Prostate gland (tissue), 2 donors: ENCODE measurements around the gene TMEM190. TPM values are rescaled to one million over a fixed set of nuclear protein-coding genes. Genes with fewer than 3 reads are reported as not detected.

ENCODE experiments used
- DNase-seq: peaks from one replicate; pipeline ENCODE4 v3.0.0-alpha.2; 2019; ENCODE audit warnings: low spot score
- H3K27ac ChIP-seq, 2 donors: fragments of 200-600 bp; sonication (generic); 2 replicates each; pipeline ENCODE4 v1.5.1; 2017 to 2019
- H3K27me3 ChIP-seq: fragments of 200-600 bp; sonication (generic); replicated peaks from 2 replicates; pipeline ENCODE4 v1.5.1; 2019; ENCODE audit not compliant: insufficient read depth
- H3K36me3 ChIP-seq, 2 donors: fragments of 200-600 bp; sonication (generic); 1 replicate in 1 of 2; 2 replicates in 1 of 2; pipeline versions ENCODE4 v1.5.1 to v1.8.1; 2017 to 2019
- H3K4me1 ChIP-seq: fragments of 200-600 bp; sonication (generic); replicated peaks from 2 replicates; pipeline ENCODE4 v1.5.1; 2019
- H3K4me3 ChIP-seq, 2 donors: fragments of 200-600 bp; sonication (generic); 2 replicates each; pipeline ENCODE4 v1.5.1; 2017 to 2019
- H3K9me3 ChIP-seq: fragments of 200-600 bp; sonication (generic); 2 replicates; pipeline ENCODE4 v1.5.1; 2017
- POLR2A ChIP-seq: fragments of 450-650 bp; IDR thresholded peaks from one replicate; pipeline ENCODE4 v1.6.1; 2016; ENCODE audit warnings: antibody characterized with exemption, mild to moderate bottlenecking
- POLR2AphosphoS5 ChIP-seq: sonication (generic); formaldehyde crosslinking; IDR thresholded peaks from one replicate; pipeline ENCODE4 v1.6.1; 2017; ENCODE audit warnings: antibody characterized with exemption
- WGBS: methylation state at CpG from one replicate; pipeline ENCODE4 v1.1.5; 2018; 5-methylcytosine and 5-hydroxymethylcytosine counted together
- intact Hi-C: fragments of 100-400 bp; cut with DNase I; formaldehyde crosslinking; loops from one replicate; pipeline ENCODE4 v1.14.2; 2022
- total RNA-seq, 2 donors: library from RNA; depleted of rRNA; stranded (reverse); fragments of >200 nt; gene quantifications; one replicate each; pipeline ENCODE4 v1.1.0, GENCODE V29; 2016
- TF ChIP-seq, protein P1 (sequence below), 4 experiments: fragments of 200-600 bp in 2 of 4; fragments of 450-650 bp in 2 of 4; sonication (generic) in 2 of 4; IDR thresholded peaks; 1 replicate in 3 of 4; 2 replicates in 1 of 4; pipeline ENCODE4 v1.5.1; 2016 to 2019; ENCODE audit warnings: antibody characterized with exemption in 4 of 4, mild to moderate bottlenecking in 2 of 4, moderate library complexity in 2 of 4

TMEM190 gene
- total RNA-seq, 2 donors from 2014 or later, result not detected

DNA sequence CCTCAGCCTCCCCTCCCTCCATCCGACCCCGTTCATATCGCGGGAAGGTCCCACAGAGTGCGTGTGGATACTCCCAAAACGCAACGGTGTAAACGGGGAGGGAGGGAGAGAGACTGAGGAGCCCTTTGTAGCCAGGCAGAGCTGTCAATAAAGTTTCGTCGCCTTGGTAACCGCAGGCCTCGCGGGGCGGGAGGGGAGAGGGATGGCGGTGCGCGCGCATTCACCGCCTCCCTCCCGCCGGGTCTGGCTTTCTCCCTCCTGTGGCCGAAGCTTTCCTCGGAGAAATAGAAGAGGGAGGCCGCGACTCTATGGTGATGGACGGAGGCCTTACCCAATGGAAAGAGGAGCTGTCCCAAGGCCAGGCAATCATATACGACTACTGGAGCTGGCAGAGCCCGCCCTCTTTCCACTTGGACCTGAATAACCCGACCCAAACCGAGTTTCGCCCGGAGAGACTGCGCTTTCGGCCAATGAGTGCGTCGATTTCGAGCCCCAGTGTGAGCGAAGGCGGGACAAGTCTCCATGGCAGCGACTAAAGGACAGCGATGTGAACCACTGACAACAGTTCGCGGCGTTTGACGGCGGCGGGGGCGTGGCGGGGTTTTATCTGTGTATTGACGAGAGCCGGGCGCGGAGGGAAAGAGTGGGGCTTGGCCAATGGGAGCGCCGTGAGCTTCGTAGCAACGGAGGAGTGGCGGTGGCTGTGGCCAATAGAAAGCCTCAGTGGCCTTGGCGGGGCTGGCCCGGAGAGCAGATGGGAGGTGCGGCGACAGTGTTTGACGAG lies 37.3 kb upstream of the TMEM190 start, which contains the start of gene KMT5C:
KMT5C (plus strand) TSS at position 772 of the 784 bp plus-strand sequence. CDS start 2,061 bp downstream, outside the sequence.
- no peaks in the 10 kb centered on the region for H3K9me3 ChIP-seq
- no peaks in the 10 kb centered on the region for H3K27me3 ChIP-seq
- intact Hi-C loops, result no loop called here
- H3K4me1 ChIP-seq, result peaks cover 3% of the 10 kb centered on the region
- H3K36me3 ChIP-seq, result no peaks in the 10 kb centered on the region
- peak within 1 kb of the TSS; percentile 51 to 88 for H3K4me3 ChIP-seq
- DNase-seq, result peak; percentile 100
- WGBS, result under 1% methylated on average over 63 of the region's 63 CpGs
- H3K27ac ChIP-seq, result peak within 1 kb of the TSS; percentile 90 to 92
- peak; percentile 91 for TF ChIP-seq POLR2A
- TF ChIP-seq POLR2AphosphoS5, result peak; percentile 93
- TF ChIP-seq, protein P1, sequence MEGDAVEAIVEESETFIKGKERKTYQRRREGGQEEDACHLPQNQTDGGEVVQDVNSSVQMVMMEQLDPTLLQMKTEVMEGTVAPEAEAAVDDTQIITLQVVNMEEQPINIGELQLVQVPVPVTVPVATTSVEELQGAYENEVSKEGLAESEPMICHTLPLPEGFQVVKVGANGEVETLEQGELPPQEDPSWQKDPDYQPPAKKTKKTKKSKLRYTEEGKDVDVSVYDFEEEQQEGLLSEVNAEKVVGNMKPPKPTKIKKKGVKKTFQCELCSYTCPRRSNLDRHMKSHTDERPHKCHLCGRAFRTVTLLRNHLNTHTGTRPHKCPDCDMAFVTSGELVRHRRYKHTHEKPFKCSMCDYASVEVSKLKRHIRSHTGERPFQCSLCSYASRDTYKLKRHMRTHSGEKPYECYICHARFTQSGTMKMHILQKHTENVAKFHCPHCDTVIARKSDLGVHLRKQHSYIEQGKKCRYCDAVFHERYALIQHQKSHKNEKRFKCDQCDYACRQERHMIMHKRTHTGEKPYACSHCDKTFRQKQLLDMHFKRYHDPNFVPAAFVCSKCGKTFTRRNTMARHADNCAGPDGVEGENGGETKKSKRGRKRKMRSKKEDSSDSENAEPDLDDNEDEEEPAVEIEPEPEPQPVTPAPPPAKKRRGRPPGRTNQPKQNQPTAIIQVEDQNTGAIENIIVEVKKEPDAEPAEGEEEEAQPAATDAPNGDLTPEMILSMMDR (IDR thresholded peaks at IDR 0.05), result peak in 3 of 4 experiments; percentile 14 to 90 (median 71)

DNA sequence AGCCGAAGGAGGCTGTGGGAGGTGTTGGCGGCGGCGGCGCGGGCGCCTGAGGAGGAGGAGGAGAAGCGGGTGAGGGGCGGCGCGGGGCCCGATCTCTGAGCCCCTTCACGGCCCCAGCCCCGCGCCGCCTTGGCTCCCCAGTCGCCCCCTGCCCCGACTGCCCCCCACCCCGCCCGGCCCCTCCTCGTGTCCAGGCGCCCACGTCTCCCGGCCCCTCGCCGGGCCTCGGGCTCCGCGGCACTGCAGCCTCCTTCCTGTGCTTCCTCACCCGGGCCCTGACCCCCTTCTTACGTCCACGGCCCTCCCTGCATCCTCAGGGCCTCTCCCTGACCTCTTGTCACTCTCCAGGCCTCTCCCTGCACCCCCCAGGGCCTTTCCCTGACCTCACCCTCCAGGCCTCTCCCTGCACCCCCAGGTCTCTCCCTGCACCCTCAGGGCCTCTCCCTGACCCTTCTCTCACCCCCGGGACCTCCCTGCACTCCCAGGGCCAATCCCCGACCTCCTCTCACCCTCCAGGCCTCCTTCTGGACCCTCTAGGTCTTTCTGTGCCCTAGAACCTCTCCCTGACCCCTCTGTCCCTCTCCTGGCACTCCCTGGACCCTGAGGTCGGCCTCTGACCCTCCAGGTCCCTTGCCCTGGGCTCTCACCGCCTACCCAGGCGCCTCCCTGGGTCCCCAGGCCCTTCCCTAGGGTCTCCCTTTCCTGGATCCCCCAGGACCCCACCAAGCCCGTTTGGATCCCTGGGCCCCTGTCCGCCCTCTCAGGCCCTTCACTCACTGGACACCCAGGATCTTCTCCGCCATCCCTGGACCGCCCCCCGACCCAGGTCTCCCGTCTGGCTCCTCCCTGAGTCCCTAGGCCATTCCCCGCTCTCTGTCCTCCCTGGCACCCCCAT lies 36.5 kb upstream of the TMEM190 start:
- Histone ChIP-seq H3K9me3 (no peaks in the 10 kb centered on the region), H3K4me3 (peak overlapping the region; percentile 51 to 88), H3K27ac (peak overlapping the region; percentile 84 to 92), H3K36me3 (no peaks in the 10 kb centered on the region), H3K27me3 (no peaks in the 10 kb centered on the region), H3K4me1 (peaks cover 3% of the 10 kb centered on the region)
- intact Hi-C loops, result loop anchor here (5.0 kb wide), 2 partner anchors 38 to 47 kb away; partner anchors contain the start of gene RPL28
- no peak for DNase-seq
- TF ChIP-seq POLR2AphosphoS5 (no peak), POLR2A (peak; percentile 97)
- TF ChIP-seq, protein P1 (IDR thresholded peaks at IDR 0.05), result no peak
- WGBS, result 2% methylated on average over 44 of the region's 44 CpGs

DNA sequence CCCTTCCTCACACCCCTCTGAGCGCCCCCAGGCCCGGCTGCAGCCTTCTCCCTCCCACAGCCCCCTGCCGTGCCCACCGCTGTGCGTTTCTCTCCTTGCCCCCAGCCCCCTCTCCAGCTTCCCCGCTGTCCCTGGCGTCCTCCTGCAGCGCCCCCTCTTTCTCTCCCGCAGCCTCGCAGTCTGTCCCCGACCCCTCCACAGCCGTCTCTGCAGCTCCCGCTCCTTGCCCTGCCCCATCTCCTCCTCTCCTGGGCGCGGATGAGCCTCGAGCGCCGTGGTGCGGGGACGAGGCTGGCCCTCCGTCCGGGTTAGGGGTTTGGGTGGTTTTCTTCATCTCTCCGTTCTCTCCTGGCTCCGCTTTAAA lies 35.9 kb upstream of the TMEM190 start:
- WGBS, result 2% methylated on average over 24 of the region's 24 CpGs
- peaks cover 3% of the 10 kb centered on the region for H3K4me1 ChIP-seq
- intact Hi-C loops, result loop anchor here (5.0 kb wide), 2 partner anchors 38 to 47 kb away; partner anchors contain the start of gene RPL28
- H3K27me3 ChIP-seq, result no peaks in the 10 kb centered on the region
- H3K9me3 ChIP-seq, result no peaks in the 10 kb centered on the region
- H3K4me3 ChIP-seq, result peak overlapping the region; percentile 51 to 88
- H3K36me3 ChIP-seq, result no peaks in the 10 kb centered on the region
- H3K27ac ChIP-seq, result peak overlapping the region; percentile 84 to 92
- TF ChIP-seq POLR2A (no peak), POLR2AphosphoS5 (no peak)
- TF ChIP-seq, protein P1 (IDR thresholded peaks at IDR 0.05), result peak in 2 of 4 experiments; percentile 9 to 19
- no peak for DNase-seq

DNA sequence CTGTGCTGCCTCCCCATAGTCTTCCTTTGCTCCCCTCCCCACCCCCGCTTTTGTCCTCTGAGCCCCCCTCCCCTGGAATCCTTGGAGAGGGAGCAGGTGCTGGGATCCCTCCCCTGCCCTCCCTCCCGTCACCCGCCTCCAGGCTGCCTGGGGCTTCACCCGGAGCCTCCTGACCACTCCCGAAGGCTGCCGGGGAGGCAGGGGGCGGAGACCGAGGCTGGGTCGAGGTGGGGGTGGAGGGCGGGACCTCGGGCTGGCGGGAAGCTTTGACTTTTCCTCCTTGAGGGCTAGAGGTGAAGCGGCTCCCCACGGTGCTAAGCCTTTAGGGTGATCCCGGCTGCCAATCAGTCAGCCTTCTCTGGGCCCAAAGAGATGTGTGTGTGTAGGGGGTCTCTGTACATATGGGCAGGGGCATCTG lies 35.4 kb upstream of the TMEM190 start:
- Histone ChIP-seq H3K4me1 (peaks cover 3% of the 10 kb centered on the region), H3K9me3 (no peaks in the 10 kb centered on the region), H3K36me3 (no peaks in the 10 kb centered on the region), H3K27ac (peak overlapping the region in 1 of 2 donors; percentile 84), H3K4me3 (peak overlapping the region; percentile 51 to 88), H3K27me3 (no peaks in the 10 kb centered on the region)
- TF ChIP-seq, protein P1 (IDR thresholded peaks at IDR 0.05), result no peak
- TF ChIP-seq POLR2A (peak; percentile 11), POLR2AphosphoS5 (no peak)
- WGBS, result under 1% methylated on average over 10 of the region's 15 CpGs
- DNase-seq, result peak; percentile 33
- intact Hi-C loops, result loop anchor here (5.0 kb wide), 2 partner anchors 39 to 46 kb away; partner anchors contain the start of gene RPL28
